IPS DF 6.9 (cell line): ENCODE results near the gene EMC8.

ENCODE experiments used
- DNase-seq: peaks from one replicate; pipeline ENCODE4 v3.0.0-alpha.2; 2013; ENCODE audit warnings: low read depth, low spot score
- H3K27ac ChIP-seq: one replicate; pipeline ENCODE4 v1.5.1; 2013; ENCODE audit warnings: low read length, control low read depth
- H3K27me3 ChIP-seq: 2 replicates; pipeline ENCODE4 v1.6.1; 2013; ENCODE audit warnings: mild to moderate bottlenecking, low read length; ENCODE audit not compliant: control insufficient read depth, insufficient read depth
- H3K36me3 ChIP-seq: 2 replicates; pipeline ENCODE4 v1.6.1; 2013; ENCODE audit warnings: low read length; ENCODE audit not compliant: control insufficient read depth, insufficient read depth
- H3K4me1 ChIP-seq: 2 replicates; pipeline ENCODE4 v1.6.1; 2013; ENCODE audit warnings: low read length; ENCODE audit not compliant: control insufficient read depth, insufficient read depth
- H3K4me3 ChIP-seq: 2 replicates; pipeline ENCODE4 v1.5.1; 2013; ENCODE audit warnings: mild to moderate bottlenecking, low read length
- H3K9me3 ChIP-seq: 2 replicates; pipeline ENCODE4 v1.6.1; 2013; ENCODE audit warnings: low read length, inconsistent platforms; ENCODE audit not compliant: control insufficient read depth, insufficient read depth
- WGBS: extraction: QIAGEN DNeasy Blood & Tissue Kit; methylation state at CpG from one replicate; pipeline ENCODE4 v1.1.7; 2013; ENCODE audit warnings: mixed read lengths, missing lambda C conversion rate; ENCODE audit not compliant: insufficient read length, insufficient coverage; 5-methylcytosine and 5-hydroxymethylcytosine counted together

The EMC8 gene

DNA sequence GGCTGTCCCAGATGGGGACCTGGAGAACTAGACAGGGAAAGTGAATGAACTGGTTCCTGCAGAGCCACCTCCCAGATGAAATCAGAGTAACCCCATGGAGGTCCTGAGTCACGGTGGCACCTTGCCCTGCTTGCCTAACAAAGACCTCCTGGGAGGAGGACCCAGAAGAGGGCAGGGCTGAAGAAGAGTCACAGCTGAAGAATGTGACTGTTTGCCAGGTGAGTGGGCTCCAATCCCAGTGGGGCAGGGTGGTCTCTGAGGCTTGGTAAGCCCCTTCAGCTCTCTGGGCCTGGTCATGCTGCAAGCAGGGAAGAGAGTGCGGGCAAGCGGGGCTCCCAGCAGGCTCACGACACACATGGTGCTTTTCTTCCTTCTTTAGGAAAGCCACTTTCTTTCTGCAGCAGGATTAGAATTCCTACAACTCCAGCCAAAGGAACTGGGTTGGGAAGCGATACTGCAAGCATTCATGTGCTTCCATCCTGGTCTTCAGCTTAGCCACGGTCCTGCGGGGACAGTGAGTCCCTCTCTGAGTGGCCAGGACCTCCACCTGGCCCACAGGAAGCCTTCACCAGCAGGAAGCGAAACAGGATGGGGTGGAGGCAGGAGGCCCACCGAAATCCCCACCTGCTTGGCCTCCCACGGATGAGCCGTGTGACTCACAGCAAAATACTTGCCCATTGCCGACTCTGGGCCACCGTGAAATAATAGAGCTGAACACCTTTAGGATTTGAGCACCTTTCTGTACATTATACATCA lies 52.7 kb downstream of the EMC8 start:
- DNase-seq, result no peak
- no peaks in the 10 kb centered on the region for H3K9me3 ChIP-seq
- H3K36me3 ChIP-seq, result no peaks in the 10 kb centered on the region
- no peak overlapping the region for H3K27ac ChIP-seq
- H3K4me1 ChIP-seq, result peaks cover 9% of the 10 kb centered on the region
- H3K27me3 ChIP-seq, result peaks cover 3% of the 10 kb centered on the region
- H3K4me3 ChIP-seq, result no peak overlapping the region
- WGBS, result no CpG with 5 or more reads among the region's 13 CpGs

DNA sequence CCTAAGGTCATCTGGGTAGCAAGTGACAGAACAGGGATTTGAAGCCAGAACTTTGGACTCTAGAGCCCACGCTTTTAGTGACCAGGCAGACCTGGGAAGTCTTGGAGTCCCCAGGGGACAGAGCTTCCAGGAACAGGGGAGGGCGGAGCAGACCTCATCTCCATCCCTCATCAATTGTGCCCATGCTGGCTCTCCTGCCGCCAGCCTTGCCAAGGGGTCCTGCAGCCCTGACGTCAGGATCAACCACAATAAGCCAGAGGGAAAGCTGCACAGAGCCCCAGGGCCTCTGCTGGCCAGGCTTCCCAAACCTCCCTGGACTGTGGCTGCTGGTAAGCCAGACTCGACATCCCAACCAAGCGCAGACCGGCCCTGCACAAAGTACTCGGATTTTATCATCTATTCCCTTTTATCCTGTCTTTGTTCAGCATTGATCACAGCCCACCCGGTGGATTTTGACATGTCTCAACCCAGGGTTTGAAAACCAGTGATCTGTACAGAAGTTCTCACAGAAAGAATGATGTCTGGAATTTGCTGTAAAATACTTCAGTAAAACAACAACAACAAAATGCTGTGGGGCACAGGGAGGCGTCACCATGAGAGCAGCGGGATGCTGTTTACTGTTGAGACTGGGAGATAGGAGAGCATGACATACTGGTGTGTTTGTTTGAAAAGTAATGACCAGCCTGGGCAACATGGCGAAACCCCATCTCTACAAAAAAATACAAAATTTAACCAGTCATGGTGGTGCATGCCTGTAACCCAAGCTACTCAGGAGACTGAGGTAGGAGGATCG lies 60.2 kb downstream of the EMC8 start:
- no peaks in the 10 kb centered on the region for H3K27me3 ChIP-seq

DNA sequence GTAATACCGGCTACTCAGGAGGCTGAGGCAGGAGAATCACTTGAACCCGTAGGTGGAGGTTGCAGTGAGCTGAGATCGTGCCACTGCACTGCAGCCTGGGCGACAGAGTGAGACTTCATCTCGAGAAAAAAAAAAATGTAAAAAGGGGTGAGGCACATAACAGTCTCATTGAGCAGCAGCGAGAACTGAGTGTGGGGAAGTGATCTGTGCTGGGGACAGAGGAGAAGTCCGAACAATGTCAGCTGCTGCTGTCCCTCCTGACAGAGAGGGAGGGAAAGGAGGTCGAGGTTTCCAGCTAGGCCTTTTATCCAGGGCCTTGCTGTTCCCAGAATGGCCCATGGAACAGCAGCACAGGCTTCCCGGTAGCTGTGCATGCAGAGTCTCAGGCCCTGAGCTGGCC lies 62.4 kb downstream of the EMC8 start:
- H3K36me3 ChIP-seq, result no peaks in the 10 kb centered on the region
- no peaks in the 10 kb centered on the region for H3K9me3 ChIP-seq
- no peak for DNase-seq
- WGBS, result no CpG with 5 or more reads among the region's 9 CpGs
- H3K27ac ChIP-seq, result no peak overlapping the region
- no peak overlapping the region for H3K4me3 ChIP-seq
- H3K4me1 ChIP-seq, result peaks cover 4% of the 10 kb centered on the region
- H3K27me3 ChIP-seq, result no peaks in the 10 kb centered on the region

More for the DNA sequence above, 60.2 kb downstream of the EMC8 start:
- no peaks in the 10 kb centered on the region for H3K36me3 ChIP-seq
- no CpG with 5 or more reads among the region's 13 CpGs for WGBS
- peaks cover 3% of the 10 kb centered on the region for H3K4me1 ChIP-seq
- no peak overlapping the region for H3K27ac ChIP-seq
- H3K9me3 ChIP-seq, result no peaks in the 10 kb centered on the region
- H3K4me3 ChIP-seq, result no peak overlapping the region
- DNase-seq, result no peak

DNA sequence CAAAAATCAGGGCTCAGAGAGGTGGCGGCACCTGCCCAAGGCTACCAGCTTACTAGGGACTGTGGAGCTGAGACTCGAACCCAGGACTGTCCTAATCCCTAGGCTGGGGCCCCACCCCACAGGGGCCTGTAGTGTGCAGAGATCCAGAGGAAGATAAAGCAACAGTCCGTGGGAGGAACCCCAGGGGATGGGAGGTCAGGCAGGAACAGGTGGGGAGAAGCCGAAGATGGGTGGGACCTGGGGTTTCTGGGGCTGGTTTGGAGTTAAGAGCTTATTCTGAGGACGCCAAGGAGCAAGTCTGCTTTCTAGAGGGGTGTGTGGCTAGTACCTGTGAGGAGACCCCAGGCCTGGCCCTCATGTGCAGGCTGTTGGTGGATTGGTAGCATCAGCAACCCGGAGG lies 63.4 kb downstream of the EMC8 start:
- DNase-seq, result no peak
- Histone ChIP-seq H3K36me3 (no peaks in the 10 kb centered on the region), H3K27ac (no peak overlapping the region), H3K9me3 (no peaks in the 10 kb centered on the region), H3K27me3 (no peaks in the 10 kb centered on the region), H3K4me3 (no peak overlapping the region), H3K4me1 (peaks cover 4% of the 10 kb centered on the region)
- WGBS, result no CpG with 5 or more reads among the region's 6 CpGs

DNA sequence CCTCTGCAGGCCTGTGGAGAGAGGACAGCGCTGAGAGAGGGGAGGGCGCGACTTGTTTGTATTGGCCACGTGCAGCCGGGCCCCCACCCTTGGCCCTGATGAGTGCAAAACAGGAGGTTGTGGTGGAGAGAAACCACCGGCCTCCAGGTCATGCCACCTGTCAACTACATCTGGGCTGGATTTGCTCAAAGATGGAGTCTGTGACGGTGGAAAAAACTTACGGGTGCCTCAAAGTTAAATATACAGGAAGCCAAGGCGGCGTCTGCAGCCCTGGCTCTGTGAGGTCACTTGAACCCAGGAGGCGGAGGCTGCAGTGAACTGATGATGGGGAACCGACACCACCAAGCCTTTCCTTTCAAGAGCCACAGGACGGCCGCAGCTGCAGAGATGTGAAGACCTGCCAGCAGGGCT lies 64.1 kb downstream of the EMC8 start:
- WGBS, result no CpG with 5 or more reads among the region's 14 CpGs
- no peaks in the 10 kb centered on the region for H3K9me3 ChIP-seq
- no peak overlapping the region for H3K4me3 ChIP-seq
- no peak for DNase-seq
- no peaks in the 10 kb centered on the region for H3K36me3 ChIP-seq
- no peaks in the 10 kb centered on the region for H3K27me3 ChIP-seq
- H3K27ac ChIP-seq, result no peak overlapping the region
- peaks cover 4% of the 10 kb centered on the region for H3K4me1 ChIP-seq

DNA sequence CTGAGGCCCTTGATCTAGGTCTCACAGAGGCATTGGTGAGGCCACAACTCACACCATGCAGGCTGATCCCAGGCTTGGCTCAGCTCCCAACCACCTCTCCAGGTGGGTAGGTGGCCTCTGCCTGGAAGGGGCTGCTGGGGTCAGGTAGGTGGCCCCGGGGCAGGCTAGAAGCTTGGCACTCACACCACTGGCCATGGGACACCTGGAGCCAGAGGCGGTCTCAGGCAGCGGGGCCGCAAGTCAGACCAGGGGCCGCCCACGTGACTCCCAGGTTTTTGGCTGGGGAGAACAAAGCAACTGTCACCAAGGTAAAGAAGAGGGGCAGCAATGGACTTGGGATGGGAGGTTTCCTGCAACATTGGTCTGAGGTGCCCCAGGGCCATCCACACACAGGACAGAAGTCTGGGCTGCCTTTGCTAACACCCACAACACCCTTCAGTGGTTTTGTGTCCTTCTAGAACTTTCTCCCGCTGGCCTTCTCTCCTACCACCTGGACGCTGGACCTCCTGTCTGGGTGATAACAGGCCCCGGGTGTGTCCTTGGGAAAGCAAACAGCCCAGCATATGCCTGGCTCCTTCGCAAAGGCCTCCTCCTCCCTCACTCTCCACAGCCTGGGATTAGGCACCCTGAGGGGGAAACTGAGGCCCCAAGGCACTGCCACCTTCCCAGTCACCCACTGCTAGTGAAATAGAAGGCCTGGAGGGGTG lies 64.9 kb downstream of the EMC8 start:
- no CpG with 5 or more reads among the region's 10 CpGs for WGBS
- Histone ChIP-seq H3K9me3 (no peaks in the 10 kb centered on the region), H3K27me3 (no peaks in the 10 kb centered on the region), H3K36me3 (no peaks in the 10 kb centered on the region), H3K4me3 (no peak overlapping the region), H3K27ac (no peak overlapping the region), H3K4me1 (peaks cover 4% of the 10 kb centered on the region)
- DNase-seq, result no peak

DNA sequence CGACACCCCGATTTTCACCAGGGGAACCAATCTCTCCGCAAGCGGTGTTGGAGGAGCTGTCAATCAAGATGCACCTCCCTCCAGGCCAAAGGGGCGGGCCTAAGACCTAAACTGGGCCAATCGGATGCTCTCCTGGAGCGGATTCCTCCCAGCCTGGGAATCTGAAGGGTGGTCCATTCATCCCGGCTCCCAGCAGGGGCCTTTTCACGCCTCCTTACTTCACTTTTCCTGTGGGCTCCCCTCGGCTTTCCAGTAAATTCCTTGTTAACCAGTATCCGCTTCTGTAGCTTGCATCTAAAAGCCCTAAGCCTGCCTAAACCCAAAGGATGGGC lies 65.5 kb downstream of the EMC8 start:
- DNase-seq, result peak; percentile 84
- H3K4me3 ChIP-seq, result no peak overlapping the region
- H3K27ac ChIP-seq, result no peak overlapping the region
- H3K9me3 ChIP-seq, result no peaks in the 10 kb centered on the region
- no peaks in the 10 kb centered on the region for H3K27me3 ChIP-seq
- H3K4me1 ChIP-seq, result peaks cover 6% of the 10 kb centered on the region
- H3K36me3 ChIP-seq, result no peaks in the 10 kb centered on the region
- WGBS, result no CpG with 5 or more reads among the region's 11 CpGs

DNA sequence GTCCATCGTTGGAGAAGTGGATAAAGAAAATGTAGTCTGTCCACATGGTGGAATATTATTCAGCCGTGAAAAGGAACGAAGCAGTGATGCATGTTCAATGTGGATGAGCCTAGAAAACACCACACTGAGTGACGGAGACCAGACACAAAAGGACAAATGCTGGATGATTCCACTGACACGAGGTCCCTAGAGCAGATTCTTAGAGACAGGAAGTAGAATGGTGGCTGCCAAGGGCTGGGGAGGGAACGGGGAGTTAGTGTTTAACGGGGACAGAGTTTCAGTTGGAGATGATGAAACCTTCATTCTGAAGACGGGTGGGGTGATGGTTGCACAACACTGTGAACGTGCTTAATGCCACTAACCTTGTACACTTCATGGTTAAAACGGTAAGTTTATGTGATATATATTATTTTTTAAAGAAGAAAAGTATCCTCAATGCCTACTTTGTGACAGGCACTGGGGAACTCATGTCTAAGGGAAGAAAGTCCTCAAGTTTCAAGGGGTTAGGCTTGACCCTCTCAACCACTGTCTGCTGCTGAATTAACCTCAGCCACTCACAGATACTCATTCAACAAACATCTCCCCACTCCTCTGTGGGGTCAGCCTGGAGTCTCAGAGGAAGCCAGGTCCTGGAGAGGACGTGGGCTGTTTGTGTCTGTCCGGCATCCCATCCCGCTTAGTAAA lies 66.0 kb downstream of the EMC8 start:
- no CpG with 5 or more reads among the region's 13 CpGs for WGBS
- no peak overlapping the region for H3K4me3 ChIP-seq
- no peaks in the 10 kb centered on the region for H3K36me3 ChIP-seq
- no peaks in the 10 kb centered on the region for H3K9me3 ChIP-seq
- DNase-seq, result no peak
- H3K27me3 ChIP-seq, result no peaks in the 10 kb centered on the region
- peaks cover 6% of the 10 kb centered on the region for H3K4me1 ChIP-seq
- H3K27ac ChIP-seq, result no peak overlapping the region

DNA sequence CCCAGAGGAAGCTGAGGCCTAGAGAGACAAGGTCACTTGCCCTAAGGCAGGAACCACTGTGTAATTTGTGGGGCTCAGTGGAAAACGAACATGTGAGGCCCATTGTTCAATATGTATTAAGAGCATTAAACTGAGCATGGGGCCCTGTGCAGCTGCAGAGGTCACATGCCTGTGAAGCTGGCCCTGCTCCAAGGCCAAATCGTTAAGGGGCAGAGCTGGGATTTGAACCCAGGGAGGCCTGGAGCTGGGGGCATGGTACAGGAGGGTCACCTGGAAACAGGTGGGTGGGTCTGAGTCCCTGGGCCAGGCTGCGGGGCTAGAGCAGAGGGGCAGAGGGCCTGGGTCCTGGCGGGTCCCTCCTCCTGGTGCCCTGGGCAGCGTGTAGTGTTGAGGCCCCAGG lies 68.2 kb downstream of the EMC8 start:
- Histone ChIP-seq H3K9me3 (no peaks in the 10 kb centered on the region), H3K4me1 (peaks cover 6% of the 10 kb centered on the region), H3K36me3 (no peaks in the 10 kb centered on the region), H3K4me3 (no peak overlapping the region), H3K27ac (no peak overlapping the region), H3K27me3 (no peaks in the 10 kb centered on the region)
- DNase-seq, result no peak
- no CpG with 5 or more reads among the region's 5 CpGs for WGBS

DNA sequence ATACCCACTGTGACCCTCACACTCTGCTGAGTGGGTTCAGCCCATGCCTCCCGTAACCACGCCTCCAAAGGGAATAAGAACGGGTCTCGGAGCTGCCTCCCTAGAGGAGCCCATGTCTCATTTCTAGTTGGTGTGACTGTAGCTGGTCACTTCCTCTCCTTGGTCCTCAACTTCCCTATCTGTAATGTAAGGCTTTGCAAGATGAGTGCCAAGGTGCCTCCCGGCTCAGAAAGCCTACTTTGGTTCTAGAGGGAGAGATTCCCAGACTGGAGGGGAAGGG lies 69.2 kb downstream of the EMC8 start:
- Histone ChIP-seq H3K36me3 (no peaks in the 10 kb centered on the region; the same call in 1 of the 2 replicates), H3K27me3 (no peaks in the 10 kb centered on the region), H3K27ac (no peak overlapping the region), H3K4me1 (peaks cover 6% of the 10 kb centered on the region), H3K4me3 (no peak overlapping the region), H3K9me3 (no peaks in the 10 kb centered on the region)
- DNase-seq, result no peak
- no CpG with 5 or more reads among the region's 5 CpGs for WGBS
